Activated CD4-positive, alpha-beta T cell treated with anti-CD3 and anti-CD28 coated beads, Interleukin-2, amount 10 ng/mL, durations not matched to agents 7 days and 5 days (primary cell): Measurements from ENCODE around the gene MRPL12. TPM values are rescaled to one million over a fixed set of nuclear protein-coding genes. Genes with fewer than 3 reads are reported as not detected.

Source experiments
- CTCF ChIA-PET: fragments of 350-600 bp; sonication (Branson Sonifier 250); formaldehyde crosslinking; loops from one replicate; lab custom pipeline; 2021; ENCODE audit warnings: antibody characterized with exemption; lab: Charles Lee
- POLR2A ChIA-PET: fragments of 350-600 bp; sonication (Branson Sonifier 250); formaldehyde crosslinking; loops from one replicate; lab custom pipeline; 2021; ENCODE audit warnings: antibody characterized with exemption; lab: Charles Lee
- DNase-seq: peaks from one replicate; pipeline ENCODE4 v3.0.0-alpha.2; 2020
- H3K27ac Mint-ChIP-seq: one replicate; pipeline ENCODE4 v1.8.0; 2021; ENCODE audit warnings: mild to moderate bottlenecking, moderate library complexity, mixed read lengths
- H3K27me3 Mint-ChIP-seq: one replicate; pipeline ENCODE4 v1.8.0; 2021; ENCODE audit warnings: mixed read lengths
- H3K36me3 Mint-ChIP-seq: one replicate; pipeline ENCODE4 v1.8.0; 2021; ENCODE audit warnings: low read depth, mixed read lengths
- H3K4me1 Mint-ChIP-seq: one replicate; pipeline ENCODE4 v1.8.0; 2021; ENCODE audit warnings: mixed read lengths
- H3K4me3 Mint-ChIP-seq: one replicate; pipeline ENCODE4 v1.8.0; 2021; ENCODE audit warnings: mild to moderate bottlenecking, moderate library complexity, mixed read lengths
- H3K9me3 Mint-ChIP-seq: one replicate; pipeline ENCODE4 v1.8.0; 2021; ENCODE audit warnings: mixed read lengths
- total RNA-seq, 2 experiments: library from RNA; stranded (reverse); gene quantifications; one replicate each; pipeline ENCODE4 v1.2.3, GENCODE V29; 2021

MRPL12 gene
- total RNA-seq, 2 experiments from 2014 or later = 52.7 to 62.3 TPM

DNA sequence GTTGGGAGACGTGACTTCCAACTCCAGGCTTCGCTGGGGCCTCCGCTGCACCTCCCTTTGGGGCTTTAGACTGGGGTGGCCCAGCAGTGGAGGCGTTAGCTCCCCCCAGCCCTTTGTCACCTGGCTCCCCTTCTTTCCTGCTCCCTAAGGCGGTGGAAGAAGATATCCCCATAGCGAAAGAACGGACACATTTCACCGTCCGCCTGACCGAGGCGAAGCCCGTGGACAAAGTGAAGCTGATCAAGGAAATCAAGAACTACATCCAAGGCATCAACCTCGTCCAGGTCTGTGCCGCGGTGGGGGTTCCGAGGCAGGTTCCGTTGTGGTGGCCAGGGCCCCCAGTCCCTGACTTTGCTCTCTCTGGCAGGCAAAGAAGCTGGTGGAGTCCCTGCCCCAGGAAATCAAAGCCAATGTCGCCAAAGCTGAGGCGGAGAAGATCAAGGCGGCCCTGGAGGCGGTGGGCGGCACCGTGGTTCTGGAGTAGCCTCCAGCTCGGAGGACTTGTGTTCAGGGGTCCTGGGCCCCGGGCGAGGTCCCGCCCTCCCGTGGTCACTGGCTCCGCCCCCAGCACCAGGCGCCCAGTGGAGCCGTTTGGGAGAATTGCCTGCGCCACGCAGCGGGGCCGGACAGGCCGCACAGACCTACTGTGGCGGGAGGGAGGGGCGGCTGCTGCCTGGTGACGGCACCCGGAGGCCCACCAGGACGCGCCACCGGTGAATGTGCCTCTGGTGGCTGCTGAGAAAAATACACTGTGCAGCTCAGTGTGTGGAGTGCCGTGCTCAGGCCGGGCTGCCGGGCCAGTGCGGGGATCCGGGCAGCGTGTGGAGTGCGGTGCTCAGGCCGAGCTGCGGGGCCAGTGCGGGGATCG lies 3.8 kb downstream of the MRPL12 start:
- peaks cover 31% of the 10 kb centered on the region for H3K36me3 Mint-ChIP-seq
- CTCF ChIA-PET = interaction anchor here (0.8 kb wide), 1 partner anchor 15 kb away, joined by 5 read pairs; no protein-coding TSS in a partner anchor
- H3K9me3 Mint-ChIP-seq = no peaks in the 10 kb centered on the region
- peaks cover 37% of the 10 kb centered on the region for H3K4me1 Mint-ChIP-seq
- no peaks in the 10 kb centered on the region for H3K27me3 Mint-ChIP-seq
- no peak overlapping the region for H3K4me3 Mint-ChIP-seq
- POLR2A ChIA-PET = no interaction called here
- no peak overlapping the region for H3K27ac Mint-ChIP-seq
- no peak for DNase-seq

DNA sequence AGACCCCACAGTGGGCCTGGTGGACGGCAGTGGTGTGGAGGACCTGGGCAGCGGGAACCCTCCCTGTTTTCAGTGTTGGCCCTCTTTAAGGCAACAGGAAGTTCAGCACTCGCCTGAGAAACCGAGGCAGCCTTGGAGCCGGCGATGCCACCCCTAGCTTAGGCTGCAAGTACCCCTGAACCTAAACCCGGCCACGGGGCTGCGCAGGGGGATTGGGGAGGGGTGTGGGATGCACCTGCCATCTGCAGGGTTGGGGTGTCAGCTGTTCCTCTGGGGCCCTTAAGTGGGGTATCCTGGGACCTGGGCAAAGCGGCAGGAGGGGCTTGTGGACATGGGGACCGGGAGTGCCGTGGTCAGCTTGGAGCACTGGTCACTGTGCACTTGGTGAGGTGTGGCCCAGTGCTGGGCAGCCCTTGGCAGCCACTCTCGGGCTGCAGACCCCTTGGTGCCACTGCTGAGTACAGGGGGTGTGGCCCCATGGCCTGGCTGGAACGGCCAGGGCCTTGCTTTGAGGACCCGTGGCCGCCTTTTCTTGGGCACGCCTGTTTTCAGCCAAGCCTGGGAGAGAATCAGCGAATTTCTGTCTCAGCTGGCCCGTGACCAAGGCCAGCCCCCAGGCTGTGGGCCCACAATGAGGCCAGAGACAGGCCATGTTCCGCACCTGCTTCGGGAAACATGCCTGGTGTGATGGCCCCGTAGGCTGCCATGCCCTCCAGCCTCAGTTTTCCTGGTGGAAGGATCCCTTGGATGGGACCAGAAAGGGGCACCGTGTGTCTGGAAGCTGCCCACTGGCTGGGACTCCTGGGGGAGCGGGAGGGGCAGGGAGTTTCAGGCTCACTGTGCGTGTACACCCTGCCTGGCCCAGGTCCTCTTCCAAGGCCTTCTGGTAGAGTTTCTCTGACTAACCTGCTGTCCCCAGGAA lies 4.8 kb downstream of the MRPL12 start:
- H3K27ac Mint-ChIP-seq = no peak overlapping the region
- POLR2A ChIA-PET = no interaction called here

DNA sequence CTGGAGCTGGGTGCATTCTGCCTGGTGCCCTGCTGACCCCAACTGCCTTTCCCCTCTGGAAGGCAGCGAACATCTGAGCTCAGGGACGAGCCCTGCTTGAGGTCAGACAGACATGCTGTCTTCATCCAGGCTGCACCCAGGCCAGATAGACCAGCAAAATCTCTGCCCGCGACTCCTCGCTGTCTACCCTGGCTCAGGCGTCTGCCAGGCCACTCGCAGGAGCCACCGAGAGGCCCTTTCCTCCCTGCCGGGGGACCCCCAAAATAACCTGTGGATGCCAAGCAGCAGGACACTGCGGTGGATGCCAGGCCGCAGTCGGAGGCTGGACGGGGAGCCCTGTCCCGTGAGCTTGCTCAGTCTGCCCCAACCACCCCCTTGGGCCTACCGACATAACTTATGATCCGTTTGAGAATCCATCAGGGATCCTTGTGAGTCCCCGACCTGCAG lies 5.6 kb downstream of the MRPL12 start:
- Mint-ChIP-seq H3K27ac (peak overlapping the region; percentile 57), H3K4me1 (peaks cover 40% of the 10 kb centered on the region), H3K4me3 (no peak overlapping the region), H3K36me3 (peaks cover 25% of the 10 kb centered on the region), H3K9me3 (no peaks in the 10 kb centered on the region), H3K27me3 (no peaks in the 10 kb centered on the region)
- no peak for DNase-seq
- CTCF ChIA-PET = interaction anchor here (1.0 to 1.3 kb wide), 2 partner anchors 13 to 45 kb away, joined by 3 read pairs; no protein-coding TSS in a partner anchor
- POLR2A ChIA-PET = no interaction called here

More for the DNA sequence above, 4.8 kb downstream of the MRPL12 start:
- H3K27me3 Mint-ChIP-seq = no peaks in the 10 kb centered on the region
- H3K4me1 Mint-ChIP-seq = peaks cover 36% of the 10 kb centered on the region
- CTCF ChIA-PET = no interaction called here
- no peak overlapping the region for H3K4me3 Mint-ChIP-seq
- H3K36me3 Mint-ChIP-seq = peaks cover 25% of the 10 kb centered on the region
- H3K9me3 Mint-ChIP-seq = no peaks in the 10 kb centered on the region
- no peak for DNase-seq

DNA sequence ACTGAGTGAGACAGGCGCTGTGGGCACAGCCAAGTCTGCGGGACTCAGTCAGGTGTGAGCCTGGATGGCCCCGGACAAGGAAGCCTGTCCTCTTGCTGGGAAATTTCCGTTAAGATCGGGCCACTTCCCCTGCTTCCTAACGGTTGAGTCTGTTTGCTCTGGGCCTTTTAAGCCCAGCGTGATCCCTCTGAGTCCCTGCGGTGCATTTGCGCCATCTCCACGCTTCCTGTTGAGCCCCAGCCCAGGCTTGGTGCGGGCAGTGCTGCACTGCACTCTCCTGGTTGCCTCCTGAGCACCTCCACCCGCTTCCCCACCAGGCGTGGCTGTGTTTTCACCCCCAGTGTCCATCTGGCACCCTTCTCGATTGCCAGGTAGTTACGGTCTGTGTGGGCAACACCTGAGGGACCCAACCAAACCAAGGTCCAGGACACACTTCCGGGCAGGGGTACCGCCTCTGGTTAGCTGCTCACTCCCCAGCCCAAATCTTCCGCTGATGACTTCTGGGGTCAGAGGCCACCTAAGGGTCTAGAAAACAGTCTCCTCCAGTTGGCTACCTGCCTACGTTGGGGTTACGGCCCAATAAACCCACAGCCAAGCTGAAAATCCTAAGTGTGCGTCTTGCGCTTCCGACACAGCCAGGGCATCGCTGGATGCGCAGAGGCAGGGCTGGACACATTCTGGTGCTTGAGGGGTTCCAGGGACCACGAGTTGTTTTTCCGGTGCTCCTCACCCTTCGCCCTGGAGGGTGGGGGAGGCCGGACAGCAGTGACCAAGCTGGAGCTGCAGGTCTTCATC lies 7.5 kb downstream of the MRPL12 start:
- ChIA-PET POLR2A (interaction anchor here (0.7 kb wide), 1 partner anchor 9 kb away, joined by 3 read pairs; no protein-coding TSS in a partner anchor), CTCF (interaction anchor here (0.9 kb wide), 1 partner anchor 14 kb away, joined by 3 read pairs; no protein-coding TSS in a partner anchor)

DNA sequence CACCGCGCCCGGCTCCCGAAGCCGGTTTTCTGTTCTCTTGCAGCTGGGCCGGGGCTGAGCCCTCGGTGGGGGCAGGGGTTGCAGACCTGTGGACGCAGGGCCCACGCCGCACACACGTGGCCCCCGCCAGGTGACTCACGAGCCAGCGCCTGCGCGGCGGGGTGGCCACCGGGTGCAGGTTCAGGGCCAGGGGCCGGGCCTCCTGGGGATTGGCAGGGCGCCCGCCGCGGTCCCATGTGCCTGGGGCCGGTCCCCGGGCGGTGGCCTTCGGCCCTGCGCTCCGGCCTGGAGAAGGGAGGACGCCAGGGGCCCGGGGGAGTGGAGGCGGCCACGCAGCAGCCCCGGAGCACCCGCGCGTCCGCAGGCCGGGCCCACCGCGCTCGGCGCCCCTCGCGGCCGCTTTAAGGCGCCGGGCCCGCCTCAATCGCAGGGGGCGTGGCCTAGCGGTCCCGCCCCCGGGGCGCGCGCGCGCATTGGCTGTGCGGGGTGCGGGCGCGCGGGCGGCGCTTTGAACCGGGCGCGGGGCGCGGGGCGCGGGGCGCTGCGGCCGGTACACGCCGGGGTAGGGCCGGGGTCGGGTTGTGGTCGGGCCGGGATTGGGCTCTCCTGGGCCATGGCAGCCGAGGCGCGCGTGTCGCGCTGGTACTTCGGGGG lies 8.8 kb downstream of the MRPL12 start, which contains the start of gene SLC25A10:
SLC25A10 (plus strand) TSS at position 471 of the 654 bp plus-strand sequence; CDS start at position 614, 143 bp downstream.
- CTCF ChIA-PET = interaction anchor here (0.6 to 1.4 kb wide), 2 partner anchors 33 to 194 kb away, joined by 3 to 4 read pairs; no protein-coding TSS in a partner anchor
- no peaks in the 10 kb centered on the region for H3K9me3 Mint-ChIP-seq
- peak within 1 kb of the TSS; percentile 81 for H3K4me3 Mint-ChIP-seq
- H3K27ac Mint-ChIP-seq = peak within 1 kb of the TSS; percentile 90
- no peaks in the 10 kb centered on the region for H3K27me3 Mint-ChIP-seq
- H3K4me1 Mint-ChIP-seq = peaks cover 28% of the 10 kb centered on the region
- peak; percentile 83 for DNase-seq
- POLR2A ChIA-PET = interaction anchor here (0.7 kb wide), 1 partner anchor 11 kb away, joined by 3 read pairs; no protein-coding TSS in a partner anchor
- H3K36me3 Mint-ChIP-seq = peaks cover 5% of the 10 kb centered on the region

More for the DNA sequence above, 7.5 kb downstream of the MRPL12 start:
- Mint-ChIP-seq H3K36me3 (peaks cover 16% of the 10 kb centered on the region), H3K27me3 (no peaks in the 10 kb centered on the region), H3K9me3 (no peaks in the 10 kb centered on the region), H3K4me1 (peaks cover 32% of the 10 kb centered on the region), H3K27ac (peak overlapping the region; percentile 90), H3K4me3 (peak overlapping the region; percentile 69)
- peak; percentile 42 for DNase-seq

DNA sequence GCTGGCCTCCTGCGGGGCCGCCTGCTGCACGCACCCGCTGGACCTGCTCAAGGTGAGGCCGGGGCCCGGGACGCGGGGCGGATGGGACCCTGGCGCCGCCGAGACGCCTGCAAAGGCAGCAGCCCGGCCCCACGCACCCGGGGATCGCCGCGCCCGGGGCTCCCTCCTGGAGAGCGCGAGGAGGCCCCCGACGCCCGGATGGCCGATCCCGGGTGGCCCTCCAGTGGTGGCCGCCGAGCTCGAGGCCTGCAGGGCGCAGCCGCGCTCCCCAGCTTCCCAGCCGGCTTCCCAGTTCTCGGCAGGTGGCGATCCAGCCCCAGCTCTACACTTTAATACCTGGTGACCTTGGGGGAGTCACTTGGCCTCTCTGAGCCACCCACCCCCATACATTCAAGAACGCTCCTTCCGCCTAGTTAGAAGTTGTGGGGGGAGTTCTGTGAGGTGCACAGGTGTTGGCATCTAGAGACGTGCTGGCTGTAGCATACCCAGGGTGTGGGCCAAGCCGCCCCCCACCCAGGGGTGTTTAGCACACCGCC lies 9.4 kb downstream of the MRPL12 start:
- no peak for DNase-seq
- H3K27ac Mint-ChIP-seq = peak overlapping the region; percentile 60
- H3K36me3 Mint-ChIP-seq = peaks cover 4% of the 10 kb centered on the region
- POLR2A ChIA-PET = no interaction called here
- H3K9me3 Mint-ChIP-seq = no peaks in the 10 kb centered on the region
- H3K4me1 Mint-ChIP-seq = peaks cover 28% of the 10 kb centered on the region
- CTCF ChIA-PET = interaction anchor here (0.6 to 1.4 kb wide), 2 partner anchors 34 to 133 kb away, joined by 3 to 4 read pairs; no protein-coding TSS in a partner anchor
- peak overlapping the region; percentile 81 for H3K4me3 Mint-ChIP-seq
- no peaks in the 10 kb centered on the region for H3K27me3 Mint-ChIP-seq

DNA sequence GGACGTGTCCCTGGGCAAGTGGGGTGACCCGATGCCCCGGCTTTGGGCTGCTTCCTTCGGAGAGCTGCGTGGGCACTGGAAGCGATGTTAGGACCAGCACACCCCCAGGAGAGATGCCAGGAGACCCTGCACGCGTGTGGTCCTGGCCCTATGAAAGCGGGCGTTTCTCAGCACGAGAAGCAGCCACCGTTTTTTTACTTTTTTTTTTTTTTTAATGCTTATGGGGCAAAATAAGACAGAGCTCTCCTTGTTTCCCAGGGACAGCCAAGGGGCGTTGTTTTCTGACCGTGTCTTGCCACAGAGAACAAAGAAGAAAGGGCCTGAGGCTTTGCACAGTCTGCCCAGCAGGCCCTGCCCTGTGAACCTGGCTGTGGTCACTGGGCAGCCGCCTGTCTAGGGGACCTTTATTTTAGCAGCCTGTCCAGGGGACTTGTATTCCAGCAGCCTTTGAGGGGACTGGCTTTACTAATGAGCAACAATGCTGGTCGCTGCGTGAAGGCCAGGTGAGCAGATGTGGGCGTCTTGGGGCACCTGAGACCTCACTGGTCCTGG lies 9.9 kb downstream of the MRPL12 start:
- no peak for DNase-seq
- no peaks in the 10 kb centered on the region for H3K9me3 Mint-ChIP-seq
- H3K27me3 Mint-ChIP-seq = no peaks in the 10 kb centered on the region
- peak overlapping the region; percentile 60 for H3K27ac Mint-ChIP-seq
- peaks cover 5% of the 10 kb centered on the region for H3K36me3 Mint-ChIP-seq
- peaks cover 28% of the 10 kb centered on the region for H3K4me1 Mint-ChIP-seq
- POLR2A ChIA-PET = no interaction called here
- CTCF ChIA-PET = interaction anchor here (0.6 to 1.4 kb wide), 2 partner anchors 34 to 134 kb away, joined by 3 to 4 read pairs; no protein-coding TSS in a partner anchor
- H3K4me3 Mint-ChIP-seq = peak overlapping the region; percentile 81

DNA sequence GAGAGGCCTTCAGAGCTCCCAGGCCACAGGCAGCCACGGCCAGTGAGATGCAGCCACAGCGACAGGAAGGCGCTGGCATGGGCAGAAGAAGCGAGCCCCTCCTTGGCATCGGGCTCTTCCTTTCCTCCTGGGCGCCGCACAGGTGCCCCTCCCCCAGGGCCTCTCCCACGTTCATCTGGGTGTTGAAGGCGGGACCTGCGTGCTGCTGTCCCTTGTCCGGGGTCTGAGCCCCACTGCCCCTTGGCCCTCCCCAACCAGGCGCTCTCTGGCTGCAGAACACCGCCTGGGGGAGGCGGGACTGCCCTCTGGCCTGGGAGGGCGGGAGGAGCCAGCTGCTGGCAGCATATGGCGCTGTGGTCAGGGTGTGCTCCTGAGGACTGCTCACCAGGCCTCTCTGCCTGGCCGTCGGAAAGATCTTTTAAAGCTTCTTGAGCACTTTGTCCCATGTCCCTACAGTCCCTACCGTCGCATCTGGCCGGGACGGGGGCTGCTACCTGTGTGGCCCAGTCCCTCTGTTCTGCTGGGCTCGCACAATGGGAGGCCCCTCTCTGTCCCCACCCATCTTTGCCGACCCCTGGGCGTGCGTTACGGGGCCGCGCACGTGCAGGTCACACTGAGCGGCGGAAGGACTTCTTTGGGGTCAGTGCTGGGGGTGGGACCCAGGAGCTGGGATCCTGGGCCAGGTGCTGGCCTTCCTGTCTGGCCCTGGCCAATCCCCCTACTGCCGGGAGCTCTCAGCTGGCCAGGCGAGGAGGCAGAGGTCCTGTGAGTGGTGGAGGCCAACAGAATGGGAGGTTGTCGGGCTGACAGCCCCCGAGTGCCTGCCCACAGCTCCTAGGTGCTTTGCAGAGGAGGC lies 10.6 kb downstream of the MRPL12 start:
- Mint-ChIP-seq H3K4me1 (peaks cover 28% of the 10 kb centered on the region), H3K4me3 (peak overlapping the region; percentile 81), H3K9me3 (no peaks in the 10 kb centered on the region), H3K36me3 (peaks cover 5% of the 10 kb centered on the region), H3K27ac (no peak overlapping the region), H3K27me3 (no peaks in the 10 kb centered on the region)
- POLR2A ChIA-PET = no interaction called here
- no peak for DNase-seq
- CTCF ChIA-PET = no interaction called here

DNA sequence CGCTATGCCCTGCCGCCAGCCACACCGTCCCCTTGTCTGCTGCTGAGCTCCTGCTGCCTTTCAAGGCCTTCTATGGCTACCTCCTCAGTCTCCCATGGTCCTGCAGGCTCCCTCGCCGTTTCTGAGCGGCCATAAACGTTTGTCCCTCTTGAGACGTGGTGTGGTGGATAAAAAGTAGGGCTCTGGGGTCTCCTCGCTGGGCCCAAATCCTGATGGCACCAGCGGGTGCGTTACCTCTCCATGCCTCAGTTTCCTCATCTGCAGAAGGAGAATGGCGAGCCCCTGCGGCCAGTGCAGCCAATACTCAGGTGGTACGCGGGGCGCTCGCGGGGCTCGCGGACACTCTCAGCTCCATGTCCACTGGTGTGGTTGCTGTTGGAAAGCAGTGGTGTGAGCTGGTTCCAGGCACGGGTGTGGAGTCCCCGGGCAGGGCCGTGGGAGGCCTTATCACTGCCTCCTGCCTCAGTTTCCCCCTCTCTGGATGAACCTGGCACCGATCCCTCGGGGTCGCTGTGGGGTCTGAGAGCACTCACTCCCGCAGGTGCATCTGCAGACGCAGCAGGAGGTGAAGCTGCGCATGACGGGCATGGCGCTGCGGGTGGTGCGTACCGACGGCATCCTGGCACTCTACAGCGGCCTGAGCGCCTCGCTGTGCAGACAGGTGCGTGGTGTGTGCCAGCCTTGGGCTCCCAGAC lies 11.4 kb downstream of the MRPL12 start:
- POLR2A ChIA-PET = no interaction called here
- Mint-ChIP-seq H3K27me3 (no peaks in the 10 kb centered on the region), H3K27ac (peak overlapping the region; percentile 9), H3K4me3 (peak overlapping the region; percentile 13), H3K9me3 (no peaks in the 10 kb centered on the region), H3K4me1 (peaks cover 26% of the 10 kb centered on the region), H3K36me3 (peaks cover 1% of the 10 kb centered on the region)
- DNase-seq = no peak
- CTCF ChIA-PET = no interaction called here
